HepG2 (cell line): ENCODE measurements around the gene RITA1. TPM values are rescaled to one million over a fixed set of nuclear protein-coding genes. Genes with fewer than 3 reads are reported as not detected.

ENCODE experiments used
- ARNT ChIP-seq: fragments of 450-650 bp; IDR thresholded peaks from 2 replicates; pipeline ENCODE4 v1.6.1; 2017
- NKX3-1 ChIP-seq: sonication (generic); formaldehyde crosslinking; IDR thresholded peaks from 2 replicates; pipeline ENCODE4 v1.5.0; 2020; ENCODE audit warnings: missing genetic modification reagents
- NONO ChIP-seq, 2 experiments: fragments of 450-650 bp in 1 of 2; sonication (generic) in 1 of 2; formaldehyde crosslinking in 1 of 2; IDR thresholded peaks in 1 of 2; conservative IDR thresholded peaks in 1 of 2; 2 replicates each; pipeline versions ENCODE4 v1.6.1 to v1.8.0; 2017 to 2022; ENCODE audit warnings: mild to moderate bottlenecking in 1 of 2, missing genetic modification reagents in 1 of 2, moderate library complexity in 1 of 2
- PBX3 ChIP-seq: sonication (generic); formaldehyde crosslinking; IDR thresholded peaks from 2 replicates; pipeline ENCODE4 v1.8.1; 2023; ENCODE audit warnings: missing genetic modification reagents, inconsistent platforms, borderline replicate concordance
- POLR2A ChIP-seq, 2 experiments: IDR thresholded peaks; 2 replicates each; pipeline ENCODE4 v1.6.1; 2011; ENCODE audit warnings: low read depth in 2 of 2, low read length in 2 of 2, mild to moderate bottlenecking in 1 of 2, moderate library complexity in 1 of 2; ENCODE audit not compliant: insufficient read depth in 1 of 2
- PREB ChIP-seq: sonication (generic); formaldehyde crosslinking; IDR thresholded peaks from 2 replicates; pipeline ENCODE4 v1.4.0; 2020; ENCODE audit warnings: missing genetic modification reagents
- RXRA ChIP-seq: sonication (generic); formaldehyde crosslinking; IDR thresholded peaks from 2 replicates; pipeline ENCODE4 v1.5.1; 2020; ENCODE audit warnings: missing genetic modification reagents
- TMF1 ChIP-seq: sonication (generic); formaldehyde crosslinking; IDR thresholded peaks from 2 replicates; pipeline ENCODE4 v1.8.1; 2022; ENCODE audit warnings: low read depth, missing genetic modification reagents
- ZC3H4 ChIP-seq: sonication (generic); formaldehyde crosslinking; IDR thresholded peaks from 2 replicates; pipeline ENCODE4 v1.4.0; 2020; ENCODE audit warnings: missing genetic modification reagents, borderline replicate concordance
- ZEB1 ChIP-seq: IDR thresholded peaks from 2 replicates; pipeline ENCODE4 v1.6.1; 2012; ENCODE audit warnings: mild to moderate bottlenecking, low read depth, inconsistent platforms; ENCODE audit not compliant: insufficient replicate concordance
- ZFP37 ChIP-seq: sonication (generic); formaldehyde crosslinking; IDR thresholded peaks from 2 replicates; pipeline ENCODE4 v1.4.0; 2020; ENCODE audit warnings: missing genetic modification reagents, borderline replicate concordance
- ZNF18 ChIP-seq: sonication (generic); formaldehyde crosslinking; IDR thresholded peaks from 2 replicates; pipeline ENCODE4 v1.8.0; 2022; ENCODE audit warnings: mild to moderate bottlenecking, missing genetic modification reagents; ENCODE audit not compliant: insufficient replicate concordance
- ZNF7 ChIP-seq: IDR thresholded peaks from 2 replicates; pipeline ENCODE4 v1.6.1; 2016; ENCODE audit warnings: missing biosample characterization, missing genetic modification reagents
- ZNF768 ChIP-seq: sonication (generic); formaldehyde crosslinking; IDR thresholded peaks from 2 replicates; pipeline ENCODE4 v1.4.0; 2020; ENCODE audit warnings: missing genetic modification reagents
- ZSCAN25 ChIP-seq: sonication (generic); formaldehyde crosslinking; IDR thresholded peaks from 2 replicates; pipeline ENCODE4 v1.8.0; 2022; ENCODE audit warnings: mild to moderate bottlenecking, missing genetic modification reagents
- polyA plus RNA-seq, 8 experiments: library from polyadenylated mRNA; depleted of rRNA in 3 of 8; stranded (reverse) in 7 of 8; unstranded in 1 of 8; fragments of >200 nt; fragmentation: Illumina TruSeq in 4 of 8; extraction: Trizol in 4 of 8; gene quantifications; 2 replicates each; pipeline versions ENCODE4 v1.2.1 to v1.2.3, GENCODE V29; 2011 to 2016; ENCODE audit warnings: low read depth in 4 of 8, missing spikeins in 1 of 8, mixed read lengths in 1 of 8; ENCODE audit not compliant: insufficient read depth in 1 of 8
- total RNA-seq, 5 experiments: library from RNA; depleted of rRNA; stranded (reverse); fragments of >200 nt; fragmentation: Illumina TruSeq; extraction: Trizol; gene quantifications; 2 replicates each; pipeline ENCODE4 v1.2.3, GENCODE V29; 2016; ENCODE audit warnings: low read depth in 1 of 5
- TF ChIP-seq, protein P1 (sequence below): sonication (generic); formaldehyde crosslinking; IDR thresholded peaks from 2 replicates; pipeline ENCODE4 v1.5.1; 2020; ENCODE audit warnings: mild to moderate bottlenecking, missing genetic modification reagents, moderate library complexity
- TF ChIP-seq, protein P2 (sequence below): sonication (generic); formaldehyde crosslinking; IDR thresholded peaks from 2 replicates; pipeline ENCODE4 v1.4.0; 2020; ENCODE audit warnings: missing genetic modification reagents, borderline replicate concordance
- TF ChIP-seq, protein P3 (sequence below): IDR thresholded peaks from 2 replicates; pipeline ENCODE4 v1.6.1; 2016; ENCODE audit warnings: control low read depth

The RITA1 gene
- total and polyA plus RNA-seq, 2 of the 13 experiments (the other 11 are each of a cell fraction or from before 2014, with no cell fraction given) = 12.4 to 28.9 TPM

GRCh38 chr12:113221997-113222729 is 36.6 kb downstream of the RITA1 start (continued):
- TF ChIP-seq, protein P1, sequence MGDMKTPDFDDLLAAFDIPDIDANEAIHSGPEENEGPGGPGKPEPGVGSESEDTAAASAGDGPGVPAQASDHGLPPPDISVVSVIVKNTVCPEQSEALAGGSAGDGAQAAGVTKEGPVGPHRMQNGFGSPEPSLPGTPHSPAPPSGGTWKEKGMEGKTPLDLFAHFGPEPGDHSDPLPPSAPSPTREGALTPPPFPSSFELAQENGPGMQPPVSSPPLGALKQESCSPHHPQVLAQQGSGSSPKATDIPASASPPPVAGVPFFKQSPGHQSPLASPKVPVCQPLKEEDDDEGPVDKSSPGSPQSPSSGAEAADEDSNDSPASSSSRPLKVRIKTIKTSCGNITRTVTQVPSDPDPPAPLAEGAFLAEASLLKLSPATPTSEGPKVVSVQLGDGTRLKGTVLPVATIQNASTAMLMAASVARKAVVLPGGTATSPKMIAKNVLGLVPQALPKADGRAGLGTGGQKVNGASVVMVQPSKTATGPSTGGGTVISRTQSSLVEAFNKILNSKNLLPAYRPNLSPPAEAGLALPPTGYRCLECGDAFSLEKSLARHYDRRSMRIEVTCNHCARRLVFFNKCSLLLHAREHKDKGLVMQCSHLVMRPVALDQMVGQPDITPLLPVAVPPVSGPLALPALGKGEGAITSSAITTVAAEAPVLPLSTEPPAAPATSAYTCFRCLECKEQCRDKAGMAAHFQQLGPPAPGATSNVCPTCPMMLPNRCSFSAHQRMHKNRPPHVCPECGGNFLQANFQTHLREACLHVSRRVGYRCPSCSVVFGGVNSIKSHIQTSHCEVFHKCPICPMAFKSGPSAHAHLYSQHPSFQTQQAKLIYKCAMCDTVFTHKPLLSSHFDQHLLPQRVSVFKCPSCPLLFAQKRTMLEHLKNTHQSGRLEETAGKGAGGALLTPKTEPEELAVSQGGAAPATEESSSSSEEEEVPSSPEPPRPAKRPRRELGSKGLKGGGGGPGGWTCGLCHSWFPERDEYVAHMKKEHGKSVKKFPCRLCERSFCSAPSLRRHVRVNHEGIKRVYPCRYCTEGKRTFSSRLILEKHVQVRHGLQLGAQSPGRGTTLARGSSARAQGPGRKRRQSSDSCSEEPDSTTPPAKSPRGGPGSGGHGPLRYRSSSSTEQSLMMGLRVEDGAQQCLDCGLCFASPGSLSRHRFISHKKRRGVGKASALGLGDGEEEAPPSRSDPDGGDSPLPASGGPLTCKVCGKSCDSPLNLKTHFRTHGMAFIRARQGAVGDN = peak; percentile 1; the same call in 1 of the 2 replicates
- no peak for TF ChIP-seq TMF1 (CRISPR knock-in tag)
- no peak for TF ChIP-seq ZNF7 (CRISPR knock-in tag)
- TF ChIP-seq, protein P2, sequence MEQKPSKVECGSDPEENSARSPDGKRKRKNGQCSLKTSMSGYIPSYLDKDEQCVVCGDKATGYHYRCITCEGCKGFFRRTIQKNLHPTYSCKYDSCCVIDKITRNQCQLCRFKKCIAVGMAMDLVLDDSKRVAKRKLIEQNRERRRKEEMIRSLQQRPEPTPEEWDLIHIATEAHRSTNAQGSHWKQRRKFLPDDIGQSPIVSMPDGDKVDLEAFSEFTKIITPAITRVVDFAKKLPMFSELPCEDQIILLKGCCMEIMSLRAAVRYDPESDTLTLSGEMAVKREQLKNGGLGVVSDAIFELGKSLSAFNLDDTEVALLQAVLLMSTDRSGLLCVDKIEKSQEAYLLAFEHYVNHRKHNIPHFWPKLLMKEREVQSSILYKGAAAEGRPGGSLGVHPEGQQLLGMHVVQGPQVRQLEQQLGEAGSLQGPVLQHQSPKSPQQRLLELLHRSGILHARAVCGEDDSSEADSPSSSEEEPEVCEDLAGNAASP (CRISPR knock-in tag) = no peak
- peak; percentile 39; the same call in 1 of the 2 replicates for TF ChIP-seq PBX3 (CRISPR knock-in tag)
- no peak for TF ChIP-seq ZSCAN25 (CRISPR knock-in tag)
- TF ChIP-seq RXRA = peak; percentile 10; the same call in 1 of the 2 replicates
- TF ChIP-seq ZNF18 (CRISPR knock-in tag) = no peak
- TF ChIP-seq, protein P3, sequence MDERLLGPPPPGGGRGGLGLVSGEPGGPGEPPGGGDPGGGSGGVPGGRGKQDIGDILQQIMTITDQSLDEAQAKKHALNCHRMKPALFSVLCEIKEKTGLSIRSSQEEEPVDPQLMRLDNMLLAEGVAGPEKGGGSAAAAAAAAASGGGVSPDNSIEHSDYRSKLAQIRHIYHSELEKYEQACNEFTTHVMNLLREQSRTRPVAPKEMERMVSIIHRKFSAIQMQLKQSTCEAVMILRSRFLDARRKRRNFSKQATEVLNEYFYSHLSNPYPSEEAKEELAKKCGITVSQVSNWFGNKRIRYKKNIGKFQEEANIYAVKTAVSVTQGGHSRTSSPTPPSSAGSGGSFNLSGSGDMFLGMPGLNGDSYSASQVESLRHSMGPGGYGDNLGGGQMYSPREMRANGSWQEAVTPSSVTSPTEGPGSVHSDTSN (CRISPR knock-in tag) = no peak
- TF ChIP-seq POLR2A (IDR thresholded peaks at IDR 0.05; ENCODE audit: insufficient read depth in 1 of 2, low read depth in 2 of 2, low read length in 2 of 2) = peak in 1 of 2 experiments; percentile 59; a peak in 2 of 4 replicates
- TF ChIP-seq ZC3H4 (CRISPR knock-in tag) = 0 out of 2 replicates have a peak, but pooled peaks have one; percentile 28
- TF ChIP-seq PREB (CRISPR knock-in tag) = no peak
- TF ChIP-seq NKX3-1 = no peak
- no peak for TF ChIP-seq ARNT
- no peak for TF ChIP-seq NONO (IDR thresholded peaks at IDR 0.05)
- TF ChIP-seq NONO (CRISPR knock-in tag; conservative IDR thresholded peaks at IDR 0.05) = 0 out of 2 replicates have a peak, but pooled peaks have one; percentile 4
- TF ChIP-seq ZEB1 = peak; percentile 36
- TF ChIP-seq ZNF768 (CRISPR knock-in tag) = peak; percentile 97
- TF ChIP-seq ZFP37 = no peak
